Karpas-422 (cell line): ENCODE data around the gene JOSD2. TPM values are rescaled to one million over a fixed set of nuclear protein-coding genes. Genes with fewer than 3 reads are reported as not detected.

ENCODE experiments used
- DNase-seq: peaks from one replicate; pipeline ENCODE4 v3.0.0-alpha.2; 2015
- H2AFZ ChIP-seq: fragments of 200-600 bp; sonication (generic); 2 replicates; pipeline ENCODE4 v1.6.1; 2014; ENCODE audit warnings: antibody characterized with exemption, low read length, mixed read lengths
- H3K27ac ChIP-seq: fragments of 200-600 bp; sonication (generic); 2 replicates; pipeline ENCODE4 v1.5.1; 2014; ENCODE audit warnings: mild to moderate bottlenecking, low read length, moderate library complexity
- H3K27me3 ChIP-seq: fragments of 200-600 bp; sonication (generic); 2 replicates; pipeline ENCODE4 v1.6.1; 2014; ENCODE audit warnings: low read length, mixed read lengths
- H3K36me3 ChIP-seq: fragments of 200-600 bp; sonication (generic); 2 replicates; pipeline ENCODE4 v1.6.1; 2014; ENCODE audit warnings: low read length, mixed read lengths; ENCODE audit not compliant: insufficient read depth
- H3K4me1 ChIP-seq: fragments of 200-600 bp; sonication (generic); 2 replicates; pipeline ENCODE4 v1.6.1; 2014; ENCODE audit warnings: mild to moderate bottlenecking, low read length, mixed read lengths
- H3K4me2 ChIP-seq: fragments of 200-600 bp; sonication (generic); 2 replicates; pipeline ENCODE4 v1.6.1; 2014; ENCODE audit warnings: low read length, low read depth, mild to moderate bottlenecking; ENCODE audit not compliant: poor library complexity, severe bottlenecking
- H3K4me3 ChIP-seq: fragments of 200-600 bp; sonication (generic); 2 replicates; pipeline ENCODE4 v1.5.1; 2014; ENCODE audit warnings: mild to moderate bottlenecking, antibody characterized with exemption, low read length, mixed read lengths
- H3K79me2 ChIP-seq: fragments of 200-600 bp; sonication (generic); 2 replicates; pipeline ENCODE4 v1.6.1; 2014; ENCODE audit warnings: mild to moderate bottlenecking, low read length, mixed read lengths
- H3K9ac ChIP-seq: fragments of 200-600 bp; sonication (generic); 2 replicates; pipeline ENCODE4 v1.6.0; 2014; ENCODE audit warnings: low read length
- H3K9me2 ChIP-seq: fragments of 200-600 bp; sonication (generic), shearing (Covaris generic); replicated peaks from 2 replicates; pipeline ENCODE4 v1.6.0; 2014; ENCODE audit warnings: mild to moderate bottlenecking, low read length, moderate library complexity; ENCODE audit not compliant: insufficient read depth
- H3K9me3 ChIP-seq: fragments of 300-700, 200-600 bp; sonication (generic); 2 replicates; pipeline ENCODE4 v1.6.1; 2014; ENCODE audit warnings: low read length, mixed read lengths
- H4K20me1 ChIP-seq: fragments of 200-600 bp; sonication (generic); 2 replicates; pipeline ENCODE4 v1.6.1; 2014; ENCODE audit warnings: mild to moderate bottlenecking, antibody characterized with exemption, low read length, low read depth; ENCODE audit not compliant: insufficient read depth
- total RNA-seq: library from RNA; depleted of rRNA; stranded (reverse); fragments of >200 nt; shearing (Covaris generic); gene quantifications from 2 replicates; pipeline ENCODE4 v1.2.3, GENCODE V29; 2014; ENCODE audit warnings: low replicate concordance

JOSD2 gene
- total RNA-seq, 1 experiment from 2014 or later = 15.8 TPM

DNA sequence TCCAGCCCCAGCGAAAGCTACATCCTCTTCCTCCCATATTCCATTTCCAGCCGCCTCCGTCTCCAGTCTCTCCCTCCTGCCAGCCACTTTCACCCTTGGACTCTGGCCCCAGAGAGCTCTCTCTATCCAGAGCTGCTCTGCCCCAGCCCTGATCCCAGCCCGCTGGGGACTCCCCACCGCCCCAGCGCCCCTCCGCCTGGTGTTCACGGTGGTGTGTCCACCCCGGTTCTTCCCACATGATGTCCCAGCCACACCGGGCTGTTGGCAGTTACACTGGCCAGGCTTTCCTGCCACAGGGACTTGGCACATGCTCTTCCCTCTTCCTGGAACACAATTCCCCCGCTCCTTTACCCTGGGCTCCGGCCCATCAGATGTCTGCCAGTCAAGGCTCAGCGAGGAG lies 46.0 kb downstream of the JOSD2 start:
- Histone ChIP-seq H3K4me1 (peaks cover 11% of the 10 kb centered on the region), H3K27me3 (no peaks in the 10 kb centered on the region), H3K27ac (no peak overlapping the region), H2AFZ (no peak overlapping the region), H3K79me2 (no peaks in the 10 kb centered on the region), H3K36me3 (no peaks in the 10 kb centered on the region), H3K4me2 (no peak overlapping the region), H3K9me2 (no peaks in the 10 kb centered on the region), H4K20me1 (no peaks in the 10 kb centered on the region), H3K9ac (no peak overlapping the region), H3K9me3 (no peaks in the 10 kb centered on the region), H3K4me3 (no peak overlapping the region)
- DNase-seq = no peak

- H3K9me2 ChIP-seq = no peaks in the 10 kb centered on the region
Observed at GRCh38 chr19:50464348-50464747, 46.6 kb downstream of the JOSD2 start.

GRCh38 chr19:50462970-50463369 lies 48.0 kb downstream of the JOSD2 start:
- Histone ChIP-seq H4K20me1 (no peaks in the 10 kb centered on the region), H3K27me3 (no peaks in the 10 kb centered on the region), H3K27ac (no peak overlapping the region), H3K36me3 (no peaks in the 10 kb centered on the region), H3K9me2 (no peaks in the 10 kb centered on the region), H3K79me2 (no peaks in the 10 kb centered on the region), H2AFZ (no peak overlapping the region), H3K4me1 (peaks cover 18% of the 10 kb centered on the region), H3K9me3 (no peaks in the 10 kb centered on the region), H3K4me2 (no peak overlapping the region), H3K4me3 (no peak overlapping the region), H3K9ac (no peak overlapping the region)
- DNase-seq = no peak

More at GRCh38 chr19:50464348-50464747, 46.6 kb downstream of the JOSD2 start:
- peaks cover 18% of the 10 kb centered on the region for H3K4me1 ChIP-seq
- no peaks in the 10 kb centered on the region for H3K36me3 ChIP-seq
- H3K9me3 ChIP-seq = no peaks in the 10 kb centered on the region
- no peak overlapping the region for H3K4me2 ChIP-seq
- H2AFZ ChIP-seq = no peak overlapping the region
- no peaks in the 10 kb centered on the region for H4K20me1 ChIP-seq
- no peak overlapping the region for H3K9ac ChIP-seq
- no peak overlapping the region for H3K4me3 ChIP-seq
- H3K27me3 ChIP-seq = no peaks in the 10 kb centered on the region
- H3K27ac ChIP-seq = no peak overlapping the region
- H3K79me2 ChIP-seq = no peaks in the 10 kb centered on the region
- no peak for DNase-seq

DNA sequence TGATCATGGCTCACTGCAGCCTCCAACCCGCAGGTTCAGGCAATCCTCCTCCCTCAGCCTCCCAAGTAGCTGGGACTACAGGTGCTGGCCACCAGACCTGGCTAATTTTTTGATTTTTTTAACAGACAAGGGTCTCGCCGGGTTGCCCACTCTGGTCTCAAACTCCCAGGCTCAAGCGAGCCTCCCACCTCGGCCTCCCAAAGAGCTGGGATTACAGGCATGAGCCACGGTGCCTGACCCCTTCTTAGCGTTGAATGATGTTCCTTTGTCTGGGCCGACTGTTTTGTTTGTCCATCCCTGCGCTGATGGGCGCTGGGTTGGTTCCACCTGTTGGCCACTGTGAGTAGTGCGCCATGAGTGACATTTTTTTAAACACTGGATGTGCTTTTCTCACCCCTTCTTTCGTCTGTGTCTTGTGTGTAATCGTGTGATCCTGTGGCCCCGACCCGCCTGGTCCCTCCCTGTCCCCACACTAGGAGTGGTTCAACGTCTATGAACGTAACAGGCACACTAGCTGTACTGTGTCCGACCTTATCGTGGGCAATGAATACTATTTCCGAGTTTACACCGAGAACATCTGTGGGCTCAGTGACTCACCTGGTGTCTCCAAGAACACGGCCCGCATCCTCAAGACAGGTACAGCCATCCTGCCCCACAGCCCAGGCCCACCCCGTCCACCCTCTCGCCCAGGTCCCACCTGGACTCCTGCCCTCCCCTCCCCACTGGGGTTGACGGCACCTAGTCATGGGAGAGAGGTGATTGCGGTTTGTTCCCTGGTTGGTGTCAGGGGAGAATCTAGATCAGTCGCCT lies 49.7 kb downstream of the JOSD2 start:
- no peaks in the 10 kb centered on the region for H3K79me2 ChIP-seq
- H4K20me1 ChIP-seq = no peaks in the 10 kb centered on the region
- H3K27ac ChIP-seq = peak overlapping the region; percentile 90
- no peaks in the 10 kb centered on the region for H3K27me3 ChIP-seq
- H2AFZ ChIP-seq = no peak overlapping the region
- DNase-seq = peak; percentile 93
- peaks cover 18% of the 10 kb centered on the region for H3K4me1 ChIP-seq
- H3K4me3 ChIP-seq = no peak overlapping the region
- no peak overlapping the region; the same call in 1 of the 2 replicates for H3K9ac ChIP-seq
- H3K4me2 ChIP-seq = no peak overlapping the region
- no peaks in the 10 kb centered on the region for H3K9me2 ChIP-seq
- no peaks in the 10 kb centered on the region for H3K36me3 ChIP-seq
- H3K9me3 ChIP-seq = no peaks in the 10 kb centered on the region

DNA sequence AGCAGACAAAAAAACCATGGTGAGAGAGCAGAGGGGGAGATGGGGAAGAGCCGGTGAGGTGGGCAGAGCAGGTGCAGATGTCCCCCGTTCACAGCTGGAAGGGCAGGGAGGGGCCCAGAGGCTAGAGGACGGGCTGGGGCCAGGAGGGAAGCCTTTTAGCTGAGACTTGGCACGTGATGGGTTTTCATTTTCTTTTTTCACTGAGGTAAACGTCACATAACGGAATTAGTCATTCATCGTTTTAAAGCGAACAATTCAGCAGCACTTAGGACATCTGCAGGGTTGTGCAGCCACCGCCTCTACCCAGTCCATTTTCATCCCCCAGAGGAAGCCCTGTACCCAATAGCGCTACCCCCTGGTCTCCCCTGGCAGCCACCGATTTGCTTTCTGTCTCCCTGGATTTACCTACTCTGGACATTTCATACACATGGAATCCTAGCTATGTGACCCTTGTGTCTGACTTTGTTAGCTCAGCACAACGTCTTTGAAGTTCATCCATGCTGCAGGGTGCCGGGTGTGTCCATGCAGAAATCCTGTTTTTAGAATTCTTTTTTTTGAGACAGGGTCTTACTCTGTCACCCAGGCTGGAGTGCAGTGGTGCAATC lies 50.7 kb downstream of the JOSD2 start:
- H4K20me1 ChIP-seq = no peaks in the 10 kb centered on the region
- H3K4me3 ChIP-seq = peak overlapping the region; percentile 42; the same call in 1 of the 2 replicates
- no peaks in the 10 kb centered on the region for H3K79me2 ChIP-seq
- H3K4me2 ChIP-seq = peak overlapping the region; percentile 56
- DNase-seq = peak; percentile 83
- no peaks in the 10 kb centered on the region for H3K27me3 ChIP-seq
- H3K36me3 ChIP-seq = no peaks in the 10 kb centered on the region
- H3K9ac ChIP-seq = peak overlapping the region; percentile 54
- peak overlapping the region; percentile 90 for H3K27ac ChIP-seq
- no peaks in the 10 kb centered on the region for H3K9me2 ChIP-seq
- peaks cover 18% of the 10 kb centered on the region for H3K4me1 ChIP-seq
- H2AFZ ChIP-seq = peak overlapping the region; percentile 31; the same call in 1 of the 2 replicates
- H3K9me3 ChIP-seq = no peaks in the 10 kb centered on the region

GRCh38 chr19:50459638-50460037 lies 51.4 kb downstream of the JOSD2 start:
- peak overlapping the region; percentile 31; the same call in 1 of the 2 replicates for H2AFZ ChIP-seq
- peak overlapping the region; percentile 42; the same call in 1 of the 2 replicates for H3K4me3 ChIP-seq
- peak overlapping the region; percentile 54 for H3K9ac ChIP-seq
- H3K4me2 ChIP-seq = peak overlapping the region; percentile 56
- no peaks in the 10 kb centered on the region for H3K9me3 ChIP-seq
- peak overlapping the region; percentile 90 for H3K27ac ChIP-seq
- H3K4me1 ChIP-seq = peaks cover 18% of the 10 kb centered on the region
- no peaks in the 10 kb centered on the region for H4K20me1 ChIP-seq
- H3K27me3 ChIP-seq = no peaks in the 10 kb centered on the region
- DNase-seq = no peak
- H3K79me2 ChIP-seq = no peaks in the 10 kb centered on the region
- H3K36me3 ChIP-seq = no peaks in the 10 kb centered on the region
- H3K9me2 ChIP-seq = no peaks in the 10 kb centered on the region

DNA sequence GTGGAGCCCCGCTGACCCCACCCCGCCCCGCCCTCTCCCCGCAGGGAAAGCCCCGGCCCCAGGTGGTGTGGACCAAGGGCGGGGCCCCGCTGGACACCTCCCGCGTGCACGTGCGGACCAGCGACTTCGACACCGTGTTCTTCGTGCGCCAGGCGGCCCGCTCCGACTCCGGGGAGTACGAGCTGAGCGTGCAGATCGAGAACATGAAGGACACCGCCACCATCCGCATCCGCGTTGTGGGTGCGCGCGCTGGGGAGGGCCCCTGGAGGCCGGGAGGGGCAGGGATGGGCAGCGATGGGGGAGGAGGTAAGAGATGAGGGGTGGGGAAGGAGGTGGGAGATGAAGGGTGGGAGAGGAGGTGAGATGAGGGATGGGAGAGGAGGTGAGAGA lies 51.9 kb downstream of the JOSD2 start:
- Histone ChIP-seq H3K9me3 (no peaks in the 10 kb centered on the region), H3K27ac (no peak overlapping the region), H3K9me2 (no peaks in the 10 kb centered on the region), H3K79me2 (no peaks in the 10 kb centered on the region), H3K9ac (no peak overlapping the region), H3K4me1 (peaks cover 18% of the 10 kb centered on the region), H2AFZ (no peak overlapping the region), H3K27me3 (no peaks in the 10 kb centered on the region), H3K4me2 (no peak overlapping the region), H4K20me1 (no peaks in the 10 kb centered on the region), H3K4me3 (no peak overlapping the region), H3K36me3 (no peaks in the 10 kb centered on the region)
- DNase-seq = no peak

DNA sequence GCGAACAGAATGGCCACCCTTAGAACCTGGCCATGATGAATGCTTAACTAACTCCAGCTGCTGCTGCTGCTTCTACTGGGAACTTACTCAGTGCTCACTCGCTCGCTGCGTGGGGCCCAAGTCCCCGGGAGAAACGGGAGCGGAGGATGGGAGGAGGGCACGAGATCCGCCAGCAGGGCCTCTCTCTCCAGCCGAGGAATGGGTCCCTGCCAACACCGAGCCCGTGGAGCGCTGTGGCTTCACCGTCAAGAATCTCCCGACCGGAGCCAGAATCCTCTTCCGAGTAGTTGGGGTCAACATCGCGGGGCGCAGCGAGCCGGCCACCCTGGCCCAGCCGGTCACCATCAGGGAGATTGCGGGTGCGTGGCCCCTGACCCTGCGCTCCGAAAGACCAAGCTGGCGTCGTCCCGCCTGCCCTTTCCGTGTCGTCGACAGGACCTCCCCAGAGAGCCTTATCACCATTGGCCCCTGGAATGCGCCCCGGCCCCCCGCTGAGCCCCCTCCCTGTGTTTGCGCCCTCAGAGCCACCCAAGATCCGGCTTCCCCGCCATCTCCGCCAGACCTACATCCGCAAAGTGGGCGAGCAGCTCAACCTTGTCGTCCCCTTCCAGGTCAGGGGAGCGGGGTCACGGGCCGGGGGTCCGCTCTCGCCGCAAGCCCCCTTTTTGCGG lies 52.5 kb downstream of the JOSD2 start:
- Histone ChIP-seq H3K4me3 (no peak overlapping the region), H4K20me1 (no peaks in the 10 kb centered on the region), H3K36me3 (no peaks in the 10 kb centered on the region), H2AFZ (no peak overlapping the region), H3K9me2 (no peaks in the 10 kb centered on the region), H3K9me3 (no peaks in the 10 kb centered on the region), H3K27me3 (no peaks in the 10 kb centered on the region), H3K9ac (no peak overlapping the region), H3K4me2 (no peak overlapping the region), H3K79me2 (no peaks in the 10 kb centered on the region), H3K4me1 (peaks cover 18% of the 10 kb centered on the region), H3K27ac (no peak overlapping the region)
- DNase-seq = no peak
